ENCODE measurements around the gene SLC22A1.

DNA sequence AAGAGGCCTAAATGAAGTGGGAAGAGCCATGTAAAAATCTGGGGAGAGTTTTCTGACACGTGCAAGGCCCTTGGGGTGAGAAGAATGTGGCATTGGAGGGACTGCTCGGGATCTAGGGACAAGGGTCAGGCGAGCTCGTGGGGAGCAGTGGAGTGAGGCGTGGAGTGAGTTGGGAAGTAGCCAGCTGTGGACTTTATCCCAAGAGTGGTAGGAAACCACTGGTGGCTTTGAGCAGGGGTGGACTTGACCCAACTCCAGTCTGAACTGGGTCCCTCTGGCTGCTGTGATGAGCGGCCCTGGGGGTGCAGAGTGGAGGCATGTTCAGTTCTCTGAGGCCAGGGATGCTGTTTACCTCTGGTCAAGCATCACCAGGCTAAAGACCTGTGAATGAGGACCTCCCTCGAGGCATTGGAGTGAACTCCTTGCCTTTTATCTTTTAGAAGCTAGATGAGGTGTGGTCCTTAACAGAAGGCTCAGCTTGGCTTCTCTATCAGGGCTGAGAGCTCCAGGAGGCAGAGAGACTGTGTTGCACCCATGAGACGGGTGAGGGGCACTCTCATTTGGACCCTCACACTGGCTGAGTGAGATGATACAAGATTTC lies 20.6 kb downstream of the SLC22A1 start:
- TF ChIP-seq, protein P1, sequence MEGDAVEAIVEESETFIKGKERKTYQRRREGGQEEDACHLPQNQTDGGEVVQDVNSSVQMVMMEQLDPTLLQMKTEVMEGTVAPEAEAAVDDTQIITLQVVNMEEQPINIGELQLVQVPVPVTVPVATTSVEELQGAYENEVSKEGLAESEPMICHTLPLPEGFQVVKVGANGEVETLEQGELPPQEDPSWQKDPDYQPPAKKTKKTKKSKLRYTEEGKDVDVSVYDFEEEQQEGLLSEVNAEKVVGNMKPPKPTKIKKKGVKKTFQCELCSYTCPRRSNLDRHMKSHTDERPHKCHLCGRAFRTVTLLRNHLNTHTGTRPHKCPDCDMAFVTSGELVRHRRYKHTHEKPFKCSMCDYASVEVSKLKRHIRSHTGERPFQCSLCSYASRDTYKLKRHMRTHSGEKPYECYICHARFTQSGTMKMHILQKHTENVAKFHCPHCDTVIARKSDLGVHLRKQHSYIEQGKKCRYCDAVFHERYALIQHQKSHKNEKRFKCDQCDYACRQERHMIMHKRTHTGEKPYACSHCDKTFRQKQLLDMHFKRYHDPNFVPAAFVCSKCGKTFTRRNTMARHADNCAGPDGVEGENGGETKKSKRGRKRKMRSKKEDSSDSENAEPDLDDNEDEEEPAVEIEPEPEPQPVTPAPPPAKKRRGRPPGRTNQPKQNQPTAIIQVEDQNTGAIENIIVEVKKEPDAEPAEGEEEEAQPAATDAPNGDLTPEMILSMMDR (IDR thresholded peaks at IDR 0.05; ENCODE audit: control extremely low read depth in 1 of 3, insufficient read depth in 1 of 3, low read depth in 1 of 3, low read length in 3 of 3), result no peak
- TF ChIP-seq RNF2 (IDR thresholded peaks at IDR 0.05; ENCODE audit: borderline replicate concordance, low read depth, low read length, missing control alignments, poor library complexity, severe bottlenecking) (no peak), CREB1 (IDR thresholded peaks at IDR 0.05) (no peak), HDAC2 (IDR thresholded peaks at IDR 0.05; ENCODE audit: borderline replicate concordance in 1 of 2, low read depth in 2 of 2, low read length in 2 of 2) (no peak), POLR2AphosphoS5 (IDR thresholded peaks at IDR 0.05; ENCODE audit: low read depth, low read length) (no peak), BCL11A (IDR thresholded peaks at IDR 0.05; ENCODE audit: low read depth in 2 of 2, low read length in 2 of 2) (no peak)
